ENCODE data around the gene CDH10.

CDH10 gene

GRCh38 chr5:24630918-24631317, 13.9 kb downstream of the CDH10 start:
- TF ChIP-seq, protein P1, sequence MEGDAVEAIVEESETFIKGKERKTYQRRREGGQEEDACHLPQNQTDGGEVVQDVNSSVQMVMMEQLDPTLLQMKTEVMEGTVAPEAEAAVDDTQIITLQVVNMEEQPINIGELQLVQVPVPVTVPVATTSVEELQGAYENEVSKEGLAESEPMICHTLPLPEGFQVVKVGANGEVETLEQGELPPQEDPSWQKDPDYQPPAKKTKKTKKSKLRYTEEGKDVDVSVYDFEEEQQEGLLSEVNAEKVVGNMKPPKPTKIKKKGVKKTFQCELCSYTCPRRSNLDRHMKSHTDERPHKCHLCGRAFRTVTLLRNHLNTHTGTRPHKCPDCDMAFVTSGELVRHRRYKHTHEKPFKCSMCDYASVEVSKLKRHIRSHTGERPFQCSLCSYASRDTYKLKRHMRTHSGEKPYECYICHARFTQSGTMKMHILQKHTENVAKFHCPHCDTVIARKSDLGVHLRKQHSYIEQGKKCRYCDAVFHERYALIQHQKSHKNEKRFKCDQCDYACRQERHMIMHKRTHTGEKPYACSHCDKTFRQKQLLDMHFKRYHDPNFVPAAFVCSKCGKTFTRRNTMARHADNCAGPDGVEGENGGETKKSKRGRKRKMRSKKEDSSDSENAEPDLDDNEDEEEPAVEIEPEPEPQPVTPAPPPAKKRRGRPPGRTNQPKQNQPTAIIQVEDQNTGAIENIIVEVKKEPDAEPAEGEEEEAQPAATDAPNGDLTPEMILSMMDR (IDR thresholded peaks at IDR 0.05; ENCODE audit: low read length, missing control alignments) = no peak
- H3K4me3 ChIP-seq (replicated peaks; ENCODE audit: low read depth, low read length) = no peak overlapping the region
- no peak for DNase-seq (ENCODE audit: low read depth)

DNA sequence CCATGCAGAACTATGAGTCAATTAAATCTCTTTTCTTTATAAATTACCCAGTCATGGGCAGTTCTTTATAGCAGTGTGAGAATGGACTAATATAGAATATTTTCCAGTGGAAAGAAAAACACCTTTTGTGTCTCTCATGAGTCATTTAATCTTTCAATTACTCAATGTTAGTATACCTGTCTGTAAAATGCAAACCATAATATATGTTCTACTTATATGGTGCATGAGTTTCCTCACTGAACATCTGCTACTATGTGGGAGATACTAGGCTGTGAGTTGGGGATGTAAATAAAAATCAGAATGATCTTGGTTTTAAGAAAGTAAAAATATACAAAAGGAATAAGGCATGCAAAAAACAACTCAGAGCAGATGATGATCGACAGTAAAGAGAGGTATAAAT, 15.0 kb downstream of the CDH10 start:
- no peak for DNase-seq (ENCODE audit: low read depth)
- TF ChIP-seq, protein P1 (IDR thresholded peaks at IDR 0.05; ENCODE audit: low read length, missing control alignments) = no peak
- H3K4me3 ChIP-seq (replicated peaks; ENCODE audit: low read depth, low read length) = no peak overlapping the region

DNA sequence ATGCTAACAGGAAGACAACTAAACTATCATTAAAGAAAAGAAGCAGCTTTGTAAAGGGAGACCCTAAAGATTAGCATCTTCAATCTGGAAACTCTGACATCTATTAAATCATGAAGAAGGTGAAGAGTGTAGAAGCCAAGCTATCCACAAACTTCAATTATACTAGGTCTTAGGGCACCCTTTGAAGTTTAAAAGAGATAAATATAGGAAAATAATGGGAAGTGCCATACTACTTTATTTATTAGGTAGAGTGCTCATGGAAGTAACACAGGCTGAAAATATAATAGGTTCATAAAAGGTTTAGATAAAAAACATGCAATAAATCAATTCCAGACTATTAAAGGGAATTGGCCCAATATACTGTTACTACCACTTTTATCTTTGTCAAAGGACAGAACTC, 19.9 kb downstream of the CDH10 start:
- no peak overlapping the region for H3K4me3 ChIP-seq (replicated peaks; ENCODE audit: low read depth, low read length)
- DNase-seq (ENCODE audit: low read depth) = no peak
- TF ChIP-seq, protein P1 (IDR thresholded peaks at IDR 0.05; ENCODE audit: low read length, missing control alignments) = no peak

GRCh38 chr5:24623624-24624023, 21.2 kb downstream of the CDH10 start:
- H3K4me3 ChIP-seq (replicated peaks; ENCODE audit: low read depth, low read length) = no peak overlapping the region
- TF ChIP-seq, protein P1 (IDR thresholded peaks at IDR 0.05; ENCODE audit: low read length, missing control alignments) = no peak
- DNase-seq (ENCODE audit: low read depth) = no peak

GRCh38 chr5:24623031-24623430, 21.7 kb downstream of the CDH10 start:
- H3K4me3 ChIP-seq (replicated peaks; ENCODE audit: low read depth, low read length) = no peak overlapping the region
- no peak for DNase-seq (ENCODE audit: low read depth)
- TF ChIP-seq, protein P1 (IDR thresholded peaks at IDR 0.05; ENCODE audit: low read length, missing control alignments) = no peak

DNA sequence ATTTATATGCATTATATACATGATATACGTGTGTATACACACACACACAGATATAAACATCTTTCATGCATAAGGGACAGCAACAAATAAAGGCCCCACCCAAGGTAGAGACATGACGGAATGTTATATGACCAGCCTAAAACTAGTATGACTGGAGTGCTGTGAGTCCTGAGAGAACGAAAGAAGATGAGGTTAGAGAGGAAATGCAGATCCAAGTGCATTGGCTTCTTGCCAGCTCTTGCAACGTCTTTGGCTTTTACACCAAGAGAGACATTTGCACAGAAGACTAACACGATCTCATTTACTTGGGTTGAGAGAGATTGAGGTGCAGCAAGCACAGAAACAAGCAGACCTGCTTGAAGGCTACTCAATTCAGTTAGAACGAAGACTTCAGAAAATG, 23.0 kb downstream of the CDH10 start:
- DNase-seq (ENCODE audit: low read depth) = peak; percentile 33

DNA sequence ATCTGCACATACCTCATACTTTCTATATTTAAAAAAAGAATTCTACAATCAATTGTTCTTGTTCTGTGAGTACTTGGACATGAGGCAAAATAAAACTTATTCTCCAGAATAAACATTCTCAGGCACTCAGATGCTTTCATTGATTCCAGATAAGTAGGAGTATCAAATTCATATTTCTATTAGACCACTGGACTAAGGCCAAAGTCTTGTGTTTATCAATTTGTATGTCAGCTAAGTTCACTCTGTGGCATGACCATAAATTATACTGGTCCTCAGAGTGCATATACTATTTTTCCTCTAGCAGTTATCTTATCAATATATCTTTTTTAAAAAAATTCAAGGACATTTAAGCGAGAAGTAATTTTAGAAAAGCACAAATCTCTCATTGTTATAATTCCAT, 28.2 kb downstream of the CDH10 start:
- TF ChIP-seq, protein P1 (IDR thresholded peaks at IDR 0.05; ENCODE audit: low read length, missing control alignments) = no peak
- H3K4me3 ChIP-seq (replicated peaks; ENCODE audit: low read depth, low read length) = no peak overlapping the region
- DNase-seq (ENCODE audit: low read depth) = no peak

More for the DNA sequence above, 23.0 kb downstream of the CDH10 start:
- no peak overlapping the region for H3K4me3 ChIP-seq (replicated peaks; ENCODE audit: low read depth, low read length)
- TF ChIP-seq, protein P1 (IDR thresholded peaks at IDR 0.05; ENCODE audit: low read length, missing control alignments) = no peak

Data from fibroblast of pulmonary artery (primary cell).